Endothelial cell of umbilical vein (primary cell): ENCODE data around the gene TBC1D5. TPM values are rescaled to one million over a fixed set of nuclear protein-coding genes. Genes with fewer than 3 reads are reported as not detected.
A peak's percentile ranks its signal among the peaks of the same experiment; 100 is the strongest.

Experiments used
- BruUV-seq: library from RNA; stranded (reverse); fragments of 400-500 nt; replicated peaks from 2 replicates; lab custom pipeline; 2021; lab: Mats Ljungman, UMichigan
- CTCF ChIA-PET: fragments of 300-600, 350-600 bp; sonication (Branson Sonifier 250); formaldehyde crosslinking; loops from one replicate; lab custom pipeline; 2021; ENCODE audit warnings: antibody characterized with exemption, inconsistent platforms; lab: Charles Lee
- POLR2A ChIA-PET: fragments of 300-600, 350-600 bp; sonication (Branson Sonifier 250); formaldehyde crosslinking; loops from one replicate; lab custom pipeline; 2021; ENCODE audit warnings: antibody characterized with exemption, inconsistent platforms; lab: Charles Lee
- DNase-seq: peaks from one replicate; pipeline ENCODE4 v3.0.0-alpha.2; 2011; ENCODE audit warnings: low read depth, low spot score
- FAIRE-seq: peaks from 2 replicates; lab custom pipeline; 2011; peaks lifted over from hg19 to GRCh38; lab: Jason Lieb, UNC
- H2AFZ ChIP-seq: 2 replicates; pipeline ENCODE4 v1.6.0; 2012; ENCODE audit warnings: low read depth, low read length, control low read depth, inconsistent platforms
- H3K27ac ChIP-seq: 2 replicates; pipeline ENCODE4 v1.5.1; 2011; ENCODE audit warnings: low read depth, mild to moderate bottlenecking, control low read depth, low read length, moderate library complexity; ENCODE audit not compliant: insufficient read depth
- H3K27me3 ChIP-seq, 2 experiments: 2 replicates each; pipeline versions ENCODE4 v1.6.0 to v1.6.1; 2011; ENCODE audit warnings: low read length in 2 of 2, mixed read lengths in 1 of 2; ENCODE audit not compliant: control insufficient read depth in 2 of 2, insufficient read depth in 2 of 2
- H3K36me3 ChIP-seq, 2 experiments: 2 replicates in 1 of 2; 3 replicates in 1 of 2; pipeline ENCODE4 v1.5.1; 2011; ENCODE audit warnings: low read length in 2 of 2, mild to moderate bottlenecking in 1 of 2, moderate library complexity in 1 of 2; ENCODE audit not compliant: control insufficient read depth in 2 of 2, insufficient read depth in 2 of 2; ENCODE audit errors: extremely low read depth in 1 of 2
- H3K4me1 ChIP-seq: 3 replicates; pipeline ENCODE4 v1.5.1; 2011; ENCODE audit warnings: mild to moderate bottlenecking, low read length; ENCODE audit not compliant: control insufficient read depth, insufficient read depth; ENCODE audit errors: extremely low read depth
- H3K4me2 ChIP-seq: 2 replicates; pipeline ENCODE4 v1.6.1; 2011; ENCODE audit warnings: low read length, control low read depth, mixed read lengths; ENCODE audit not compliant: insufficient read depth
- H3K4me3 ChIP-seq, 3 experiments: fragments of 200-600 bp in 1 of 3; sonication (generic), shearing (Covaris generic) in 1 of 3; replicated peaks in 1 of 3; 2 replicates each; pipeline ENCODE4 v1.5.1; 2011 to 2016; ENCODE audit warnings: control low read depth in 3 of 3, low read length in 3 of 3, mild to moderate bottlenecking in 2 of 3, inconsistent platforms in 1 of 3, low read depth in 1 of 3, moderate library complexity in 1 of 3; ENCODE audit not compliant: insufficient read depth in 1 of 3
- H3K79me2 ChIP-seq: 2 replicates; pipeline ENCODE4 v1.6.0; 2012; ENCODE audit warnings: low read length, inconsistent platforms; ENCODE audit not compliant: control insufficient read depth, insufficient read depth
- H3K9ac ChIP-seq: replicated peaks from 2 replicates; pipeline ENCODE3; 2011; ENCODE audit warnings: low read length, control low read depth; ENCODE audit not compliant: insufficient read depth; ENCODE audit errors: extremely low read depth
- H3K9me1 ChIP-seq: replicated peaks from 3 replicates; pipeline ENCODE4 v1.6.0; 2011; ENCODE audit warnings: mild to moderate bottlenecking, low read length; ENCODE audit not compliant: control insufficient read depth, insufficient read depth; ENCODE audit errors: extremely low read depth
- H3K9me3 ChIP-seq: replicated peaks from 2 replicates; pipeline ENCODE4 v1.5.1; 2012; ENCODE audit warnings: low read length, inconsistent platforms; ENCODE audit not compliant: control insufficient read depth, insufficient read depth
- H4K20me1 ChIP-seq: replicated peaks from 2 replicates; pipeline ENCODE3; 2011; ENCODE audit warnings: mild to moderate bottlenecking, low read length; ENCODE audit not compliant: control insufficient read depth, insufficient read depth; ENCODE audit errors: extremely low read depth
- EZH2 ChIP-seq: IDR thresholded peaks from 2 replicates; pipeline ENCODE4 v1.6.1; 2012; ENCODE audit warnings: borderline replicate concordance, low read depth, mild to moderate bottlenecking, moderate library complexity, low read length, inconsistent platforms; ENCODE audit not compliant: severe bottlenecking
- FOS ChIP-seq: IDR thresholded peaks from 2 replicates; pipeline ENCODE4 v1.6.1; 2011; ENCODE audit warnings: mild to moderate bottlenecking, low read length, moderate library complexity, borderline replicate concordance; ENCODE audit not compliant: insufficient read depth
- GATA2 ChIP-seq: IDR thresholded peaks from 2 replicates; pipeline ENCODE4 v1.7.0; 2011; ENCODE audit warnings: low read depth, mild to moderate bottlenecking, moderate library complexity, mixed read lengths, low read length; ENCODE audit not compliant: insufficient read length, insufficient read depth
- JUN ChIP-seq: IDR thresholded peaks from 2 replicates; pipeline ENCODE4 v1.6.1; 2011; ENCODE audit warnings: borderline replicate concordance, low read depth; ENCODE audit not compliant: insufficient read length, insufficient read depth
- MYC ChIP-seq: IDR thresholded peaks from one replicate; pipeline ENCODE4 v1.6.1; 2011; ENCODE audit warnings: mild to moderate bottlenecking, low read depth, low read length
- POLR2A ChIP-seq: IDR thresholded peaks from 2 replicates; pipeline ENCODE4 v1.6.1; 2012; ENCODE audit warnings: low read depth, mild to moderate bottlenecking, control low read depth, low read length
- POLR2AphosphoS5 ChIP-seq: IDR thresholded peaks from 2 replicates; pipeline ENCODE4 v1.6.1; 2012; ENCODE audit warnings: low read depth, mild to moderate bottlenecking, control low read depth, low read length, moderate library complexity; ENCODE audit not compliant: insufficient read depth
- dilution Hi-C: fragments of 300-500 bp; cut with MboI; formaldehyde crosslinking; loops from one replicate; pipeline ENCODE4 v1.15.0; 2019; ENCODE audit warnings: low sequenced_read_pairs; ENCODE audit not compliant: extremely low pct_ligation_motif_present
- intact Hi-C: fragments of 100-400 bp; cut with micrococcal nuclease; formaldehyde crosslinking; loops from one replicate; pipeline ENCODE4 v1.10.0; 2022
- polyA plus RNA-seq, 4 experiments: library from polyadenylated mRNA; depleted of rRNA in 3 of 4; stranded (reverse) in 3 of 4; unstranded in 1 of 4; fragments of >200 nt; gene quantifications; 2 replicates each; pipeline versions ENCODE4 v1.2.1 to v1.2.3, GENCODE V29; 2011 to 2012; ENCODE audit warnings: missing spikeins in 1 of 4
- total RNA-seq: library from RNA; stranded (reverse); gene quantifications from 2 replicates; pipeline ENCODE4 v1.2.3, GENCODE V29; 2021
- TF ChIP-seq, protein P1 (sequence below): IDR thresholded peaks from 2 replicates; pipeline ENCODE4 v1.6.1; 2011; ENCODE audit not compliant: insufficient read depth, insufficient read length
- TF ChIP-seq, protein P2 (sequence below), 2 donors: IDR thresholded peaks; 1 replicate in 1 of 2; 2 replicates in 1 of 2; pipeline ENCODE4 v1.5.1; 2011; ENCODE audit warnings: low read length in 2 of 2, mild to moderate bottlenecking in 2 of 2, moderate library complexity in 2 of 2, control low read depth in 1 of 2, inconsistent platforms in 1 of 2, low read depth in 1 of 2; ENCODE audit not compliant: insufficient read depth in 1 of 2; ENCODE audit errors: extremely low read depth in 1 of 2

The TBC1D5 gene
- total and polyA plus RNA-seq, 2 donors (not counting 3 experiments of a cell fraction or from before 2014, with no cell fraction given): 17.5 to 44.7 TPM

DNA sequence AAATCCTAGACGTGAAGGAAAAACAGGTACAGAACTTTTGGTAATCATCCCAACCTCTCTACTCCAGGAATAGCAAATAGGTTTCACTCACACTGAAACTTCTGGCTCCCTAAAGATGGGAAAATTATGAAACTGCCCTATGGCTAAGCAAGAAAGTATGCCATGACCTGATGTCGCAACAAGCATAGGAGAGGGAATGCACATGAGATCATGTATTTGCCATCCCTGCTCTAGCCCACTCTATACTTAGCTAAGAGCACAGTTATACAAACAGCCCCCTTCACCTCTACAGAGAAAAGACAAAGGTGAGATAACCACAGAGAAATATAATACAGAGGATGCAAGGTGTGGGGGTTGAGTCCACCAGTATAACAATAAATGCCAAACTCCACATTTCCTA, 102.7 kb downstream of the TBC1D5 start:
- FAIRE-seq (no peak), DNase-seq (no peak)
- Histone ChIP-seq H3K4me1 (peaks cover 32% of the 10 kb centered on the region), H3K36me3 (no peaks in the 10 kb centered on the region), H3K9me3 (no peaks in the 10 kb centered on the region), H3K27ac (peak overlapping the region; percentile 42), H4K20me1 (no peaks in the 10 kb centered on the region), H2AFZ (no peak overlapping the region), H3K9ac (no peak overlapping the region), H3K4me3 (no peak overlapping the region), H3K27me3 (no peaks in the 10 kb centered on the region), H3K4me2 (no peak overlapping the region), H3K9me1 (no peaks in the 10 kb centered on the region), H3K79me2 (peaks cover 2% of the 10 kb centered on the region)
- TF ChIP-seq MYC: no peak
- no peak for TF ChIP-seq POLR2A
- TF ChIP-seq JUN: no peak
- TF ChIP-seq, protein P1, sequence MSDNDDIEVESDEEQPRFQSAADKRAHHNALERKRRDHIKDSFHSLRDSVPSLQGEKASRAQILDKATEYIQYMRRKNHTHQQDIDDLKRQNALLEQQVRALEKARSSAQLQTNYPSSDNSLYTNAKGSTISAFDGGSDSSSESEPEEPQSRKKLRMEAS: no peak
- no peak for TF ChIP-seq EZH2
- TF ChIP-seq FOS: no peak
- TF ChIP-seq GATA2: no peak
- no peak for TF ChIP-seq POLR2AphosphoS5
- TF ChIP-seq, protein P2, sequence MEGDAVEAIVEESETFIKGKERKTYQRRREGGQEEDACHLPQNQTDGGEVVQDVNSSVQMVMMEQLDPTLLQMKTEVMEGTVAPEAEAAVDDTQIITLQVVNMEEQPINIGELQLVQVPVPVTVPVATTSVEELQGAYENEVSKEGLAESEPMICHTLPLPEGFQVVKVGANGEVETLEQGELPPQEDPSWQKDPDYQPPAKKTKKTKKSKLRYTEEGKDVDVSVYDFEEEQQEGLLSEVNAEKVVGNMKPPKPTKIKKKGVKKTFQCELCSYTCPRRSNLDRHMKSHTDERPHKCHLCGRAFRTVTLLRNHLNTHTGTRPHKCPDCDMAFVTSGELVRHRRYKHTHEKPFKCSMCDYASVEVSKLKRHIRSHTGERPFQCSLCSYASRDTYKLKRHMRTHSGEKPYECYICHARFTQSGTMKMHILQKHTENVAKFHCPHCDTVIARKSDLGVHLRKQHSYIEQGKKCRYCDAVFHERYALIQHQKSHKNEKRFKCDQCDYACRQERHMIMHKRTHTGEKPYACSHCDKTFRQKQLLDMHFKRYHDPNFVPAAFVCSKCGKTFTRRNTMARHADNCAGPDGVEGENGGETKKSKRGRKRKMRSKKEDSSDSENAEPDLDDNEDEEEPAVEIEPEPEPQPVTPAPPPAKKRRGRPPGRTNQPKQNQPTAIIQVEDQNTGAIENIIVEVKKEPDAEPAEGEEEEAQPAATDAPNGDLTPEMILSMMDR (IDR thresholded peaks at IDR 0.05; ENCODE audit: extremely low read depth in 1 of 2, insufficient read depth in 1 of 2, low read depth in 1 of 2, low read length in 2 of 2): no peak
- POLR2A ChIA-PET: no interaction called here
- intact Hi-C loops: loop anchor here (5.0 to 10.0 kb wide), 2 partner anchors 62 to 205 kb away; no protein-coding TSS in a partner anchor
- dilution Hi-C loops: no loop called here
- CTCF ChIA-PET: interaction anchor here (0.9 to 1.5 kb wide), 5 partner anchors 11 to 208 kb away, joined by 3 to 5 read pairs (median 3); no protein-coding TSS in a partner anchor
- no TSS peak for BruUV-seq
